SJCRH30 (cell line): Measurements from ENCODE around the gene RAB30. TPM values are rescaled to one million over a fixed set of nuclear protein-coding genes. Genes with fewer than 3 reads are reported as not detected.

Experiments used
- total RNA-seq: library from RNA; depleted of rRNA; stranded (reverse); fragments of >200 nt; shearing (Covaris generic); gene quantifications from 2 replicates; pipeline ENCODE4 v1.2.3, GENCODE V29; 2014; rRNA removed

Gene RAB30
- total RNA-seq, 1 experiment from 2014 or later = 8.0 TPM

Other genes with a start within 250 kb of the RAB30 start
- gene PRCP, start 171.5 kb downstream of the RAB30 start, total RNA-seq = 65.8 and 72.1 TPM in 2 replicates
- gene DDIAS, start 170.2 kb downstream of the RAB30 start, total RNA-seq = 56.7 and 58.7 TPM in 2 replicates
- gene PCF11, start 85.2 kb upstream of the RAB30 start, total RNA-seq = 55.9 and 71.1 TPM in 2 replicates
- gene ANKRD42, start 121.8 kb upstream of the RAB30 start, total RNA-seq = 2.2 and 2.6 TPM in 2 replicates
- gene CCDC90B, start 214.5 kb upstream of the RAB30 start, total RNA-seq = 103 and 107 TPM in 2 replicates